ENCODE measurements around the gene CECR2. TPM values are rescaled to one million over a fixed set of nuclear protein-coding genes. Genes with fewer than 3 reads are reported as not detected.

CECR2 gene
- total RNA-seq, 2 donors from 2014 or later: 0.30 to 0.40 TPM

DNA sequence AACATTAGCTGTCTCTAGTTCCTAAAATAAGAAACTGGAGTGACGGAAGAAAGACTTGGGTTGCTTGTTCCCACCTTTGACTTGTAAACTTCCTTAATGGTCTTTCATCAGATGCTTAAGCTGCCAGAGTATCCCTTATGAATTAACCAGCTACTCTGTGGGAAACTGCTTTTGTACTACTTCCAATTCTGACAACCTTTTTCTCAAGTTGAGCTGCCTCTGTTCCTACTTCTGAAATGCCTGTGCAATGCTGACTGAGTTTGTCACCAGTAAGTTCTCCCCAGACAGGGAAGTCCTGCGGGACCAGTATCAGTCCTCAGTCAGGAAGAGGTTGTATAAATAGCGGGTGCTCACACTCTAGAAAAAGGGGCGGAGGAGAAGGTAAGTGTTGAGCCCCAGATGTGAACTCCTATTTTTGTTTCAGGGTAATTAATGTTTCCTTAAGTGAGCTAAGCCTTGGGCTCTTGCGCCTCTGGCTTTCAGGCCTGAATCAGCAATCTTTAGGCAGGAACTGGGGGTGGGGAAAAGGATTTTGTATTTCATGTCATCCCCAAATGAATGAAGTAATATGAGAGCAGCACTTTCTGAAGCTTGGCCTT lies 67.2 kb downstream of the CECR2 start:
- TF ChIP-seq, protein P1, sequence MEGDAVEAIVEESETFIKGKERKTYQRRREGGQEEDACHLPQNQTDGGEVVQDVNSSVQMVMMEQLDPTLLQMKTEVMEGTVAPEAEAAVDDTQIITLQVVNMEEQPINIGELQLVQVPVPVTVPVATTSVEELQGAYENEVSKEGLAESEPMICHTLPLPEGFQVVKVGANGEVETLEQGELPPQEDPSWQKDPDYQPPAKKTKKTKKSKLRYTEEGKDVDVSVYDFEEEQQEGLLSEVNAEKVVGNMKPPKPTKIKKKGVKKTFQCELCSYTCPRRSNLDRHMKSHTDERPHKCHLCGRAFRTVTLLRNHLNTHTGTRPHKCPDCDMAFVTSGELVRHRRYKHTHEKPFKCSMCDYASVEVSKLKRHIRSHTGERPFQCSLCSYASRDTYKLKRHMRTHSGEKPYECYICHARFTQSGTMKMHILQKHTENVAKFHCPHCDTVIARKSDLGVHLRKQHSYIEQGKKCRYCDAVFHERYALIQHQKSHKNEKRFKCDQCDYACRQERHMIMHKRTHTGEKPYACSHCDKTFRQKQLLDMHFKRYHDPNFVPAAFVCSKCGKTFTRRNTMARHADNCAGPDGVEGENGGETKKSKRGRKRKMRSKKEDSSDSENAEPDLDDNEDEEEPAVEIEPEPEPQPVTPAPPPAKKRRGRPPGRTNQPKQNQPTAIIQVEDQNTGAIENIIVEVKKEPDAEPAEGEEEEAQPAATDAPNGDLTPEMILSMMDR (IDR thresholded peaks at IDR 0.05): no peak
- no peaks in the 10 kb centered on the region for H3K9me3 ChIP-seq
- no peaks in the 10 kb centered on the region for H3K36me3 ChIP-seq
- H3K4me1 ChIP-seq: no peaks in the 10 kb centered on the region
- no peak overlapping the region for H3K9ac ChIP-seq (ENCODE audit: low read depth in 2 of 2, low read length in 2 of 2)
- H3K4me3 ChIP-seq: no peak overlapping the region
- intact Hi-C loops (cut with DNase I): no loop called here
- DNase-seq: no peak
- no peak overlapping the region for H3K27ac ChIP-seq
- H3K27me3 ChIP-seq: no peaks in the 10 kb centered on the region

DNA sequence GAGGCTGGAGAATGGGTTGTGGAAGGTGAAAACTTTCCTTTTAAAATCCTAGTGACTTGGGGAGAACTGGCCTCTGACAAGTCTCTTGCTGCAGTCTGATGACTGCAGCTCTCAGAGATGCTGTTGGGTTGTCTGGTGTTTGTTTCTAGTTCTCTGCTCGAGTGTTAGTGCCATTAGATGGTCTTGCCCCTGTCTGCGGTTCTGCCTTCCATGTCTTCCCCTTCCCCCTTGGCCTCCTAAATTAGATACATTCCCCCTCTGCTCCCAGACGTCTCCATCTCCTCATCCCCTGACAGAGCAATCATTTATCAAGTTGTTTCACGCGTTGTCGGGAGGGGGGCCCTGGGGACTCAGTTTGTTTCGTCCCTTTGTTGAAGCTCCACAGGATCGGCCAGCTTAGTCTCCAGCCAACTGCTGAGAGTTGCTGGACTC lies 67.7 kb downstream of the CECR2 start:
- Histone ChIP-seq H3K9me3 (no peaks in the 10 kb centered on the region), H3K4me1 (no peaks in the 10 kb centered on the region), H3K4me3 (no peak overlapping the region), H3K27me3 (no peaks in the 10 kb centered on the region), H3K27ac (no peak overlapping the region), H3K9ac (ENCODE audit: low read depth in 2 of 2, low read length in 2 of 2) (no peak overlapping the region), H3K36me3 (no peaks in the 10 kb centered on the region)
- TF ChIP-seq, protein P1 (IDR thresholded peaks at IDR 0.05): no peak
- DNase-seq: no peak
- intact Hi-C loops (cut with DNase I): no loop called here

DNA sequence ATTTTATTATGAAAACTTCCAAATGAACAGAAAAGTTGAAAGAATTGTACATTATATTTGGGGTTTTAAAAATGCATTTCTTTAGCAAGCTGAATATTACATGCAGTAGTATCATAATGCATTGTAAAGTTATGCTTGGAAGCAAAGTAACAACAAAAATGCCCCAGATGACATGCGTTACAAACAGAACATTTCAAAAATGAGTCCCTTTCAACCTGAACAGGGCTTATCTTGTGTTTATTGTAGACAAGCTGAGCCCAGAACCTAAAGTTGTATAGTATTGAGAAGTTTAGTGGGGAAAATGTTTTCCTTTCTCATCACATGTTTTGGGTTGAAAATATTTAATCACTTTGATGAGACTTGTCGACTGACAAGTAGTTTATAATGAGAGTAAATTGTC lies 68.8 kb downstream of the CECR2 start:
- Histone ChIP-seq H3K27me3 (no peaks in the 10 kb centered on the region), H3K4me3 (no peak overlapping the region), H3K27ac (no peak overlapping the region), H3K36me3 (no peaks in the 10 kb centered on the region), H3K9ac (ENCODE audit: low read depth in 2 of 2, low read length in 2 of 2) (no peak overlapping the region), H3K4me1 (no peaks in the 10 kb centered on the region), H3K9me3 (no peaks in the 10 kb centered on the region)
- TF ChIP-seq, protein P1 (IDR thresholded peaks at IDR 0.05): no peak
- no peak for DNase-seq
- intact Hi-C loops (cut with DNase I): no loop called here

DNA sequence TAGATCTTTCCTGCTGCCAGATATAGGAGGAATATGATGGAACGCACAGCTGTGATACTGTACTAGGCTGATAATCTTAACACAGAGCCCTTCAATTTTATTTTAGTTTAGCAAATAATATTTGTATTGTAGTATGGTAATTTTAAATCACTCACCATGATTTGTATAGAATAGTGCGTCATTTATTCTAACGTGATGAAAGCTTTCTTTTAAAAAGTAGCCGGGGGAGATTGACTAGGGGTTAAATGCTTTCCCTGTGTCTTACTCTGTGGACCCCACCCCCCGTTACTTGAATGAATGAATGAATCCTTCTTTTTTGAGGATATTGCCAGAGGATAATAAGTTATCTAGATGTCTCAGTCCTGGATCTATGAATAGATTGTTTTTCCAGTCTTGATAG lies 72.1 kb downstream of the CECR2 start:
- TF ChIP-seq, protein P1 (IDR thresholded peaks at IDR 0.05): no peak
- intact Hi-C loops (cut with DNase I): no loop called here
- H3K27me3 ChIP-seq: no peaks in the 10 kb centered on the region
- no peaks in the 10 kb centered on the region for H3K9me3 ChIP-seq
- DNase-seq: no peak
- no peak overlapping the region for H3K9ac ChIP-seq (ENCODE audit: low read depth in 2 of 2, low read length in 2 of 2)
- H3K27ac ChIP-seq: no peak overlapping the region
- no peak overlapping the region for H3K4me3 ChIP-seq
- no peaks in the 10 kb centered on the region for H3K36me3 ChIP-seq
- no peaks in the 10 kb centered on the region for H3K4me1 ChIP-seq

DNA sequence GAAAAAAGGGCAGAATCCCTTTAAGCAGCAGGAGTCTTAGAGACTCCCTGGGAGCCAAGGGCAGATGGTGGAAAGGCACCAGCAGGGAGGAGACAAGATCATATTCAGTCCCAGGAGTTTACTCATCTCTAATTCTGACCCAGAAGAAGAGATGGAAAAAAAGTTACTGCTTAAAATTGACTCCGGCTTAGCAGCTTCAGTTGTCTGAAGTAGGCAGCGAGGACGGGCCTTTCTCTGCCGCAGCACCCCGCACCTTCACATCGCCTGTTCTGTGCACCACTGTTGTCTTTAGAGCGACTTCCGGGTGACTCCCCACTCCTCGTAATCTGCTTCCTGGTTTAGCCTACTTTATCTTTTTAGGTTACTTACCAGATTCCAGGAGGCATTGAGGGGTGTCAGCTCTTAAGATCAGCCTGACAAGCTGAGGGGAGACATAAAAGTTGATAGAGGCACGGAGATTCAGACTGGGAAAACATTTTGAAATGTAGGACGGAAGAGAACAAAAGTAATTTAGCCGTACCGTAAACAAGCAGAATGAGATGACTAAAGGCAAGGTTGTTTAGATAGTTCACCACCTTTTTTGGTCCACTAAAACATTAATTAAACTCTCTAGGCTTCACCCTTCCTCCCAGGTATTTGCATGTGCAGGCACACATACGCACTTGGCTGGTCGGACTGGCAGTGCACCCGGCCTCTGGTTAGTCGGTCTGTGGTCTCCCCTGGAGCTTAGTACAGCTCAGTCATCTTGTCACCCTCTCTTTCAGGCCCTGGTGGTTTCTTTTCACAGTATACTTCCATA lies 74.3 kb downstream of the CECR2 start:
- H3K27ac ChIP-seq: no peak overlapping the region
- H3K9me3 ChIP-seq: no peaks in the 10 kb centered on the region
- no peaks in the 10 kb centered on the region for H3K36me3 ChIP-seq
- H3K9ac ChIP-seq (ENCODE audit: low read depth in 2 of 2, low read length in 2 of 2): no peak overlapping the region
- H3K4me3 ChIP-seq: no peak overlapping the region
- DNase-seq: no peak
- TF ChIP-seq, protein P1 (IDR thresholded peaks at IDR 0.05): no peak
- no peaks in the 10 kb centered on the region for H3K4me1 ChIP-seq
- intact Hi-C loops (cut with DNase I): no loop called here
- H3K27me3 ChIP-seq: no peaks in the 10 kb centered on the region
